GM10266 (cell line): ENCODE measurements around the gene PBLD.

Source experiments
- DNase-seq: peaks from one replicate; pipeline ENCODE4 v3.0.0; 2012; ENCODE audit errors: extremely low spot score
- CTCF ChIP-seq: IDR thresholded peaks from 2 replicates; pipeline ENCODE4 v1.5.1; 2012; ENCODE audit warnings: mild to moderate bottlenecking, low read depth; ENCODE audit not compliant: control insufficient read depth, insufficient read depth; ENCODE audit errors: missing control alignments

PBLD gene

DNA sequence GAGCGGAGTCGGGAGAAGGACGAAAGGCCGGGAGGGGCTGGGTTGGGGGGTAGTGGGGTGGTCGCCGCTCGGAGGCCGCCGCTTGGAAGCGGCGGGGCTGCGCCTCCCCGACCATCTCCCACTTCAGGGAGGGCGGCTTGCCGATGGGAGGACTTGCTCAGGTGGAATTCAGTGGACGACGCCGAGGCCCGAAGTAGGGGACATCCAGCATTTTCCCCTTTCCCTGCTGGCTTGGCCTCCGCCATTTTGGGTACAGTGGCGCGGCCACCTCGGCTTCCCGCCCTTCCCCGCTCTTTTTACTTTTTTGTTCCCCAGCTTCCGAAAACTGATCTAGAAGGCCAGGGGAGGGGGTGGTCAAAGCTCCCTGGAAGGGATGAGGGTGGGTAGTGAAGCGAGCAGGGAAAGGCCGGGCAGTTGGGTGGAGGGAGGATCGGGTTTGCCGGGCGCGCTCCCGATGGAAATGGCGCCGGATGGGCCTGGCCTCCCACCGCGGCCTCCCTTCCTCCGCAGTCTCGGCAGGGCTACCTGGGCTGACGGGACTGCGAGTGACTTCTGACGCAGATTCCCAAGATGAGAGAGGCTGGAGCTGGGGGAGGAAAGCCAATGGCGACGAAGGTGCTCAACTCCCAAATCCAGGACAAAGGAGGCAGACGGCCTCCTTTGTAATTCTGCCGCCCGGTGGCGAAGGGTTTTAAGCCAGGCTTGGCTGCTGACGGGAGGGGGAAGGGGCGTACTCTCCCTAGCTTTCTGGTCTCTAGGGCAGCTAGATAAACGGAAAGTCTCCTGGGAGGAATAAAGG lies at the start of gene PBLD:
Gene PBLD (minus strand): TSS at position 670 of the 799 bp plus-strand sequence. CDS start 26,084 bp downstream, outside the sequence.
- peak; percentile 51 for DNase-seq
- TF ChIP-seq CTCF = peak; percentile 49

DNA sequence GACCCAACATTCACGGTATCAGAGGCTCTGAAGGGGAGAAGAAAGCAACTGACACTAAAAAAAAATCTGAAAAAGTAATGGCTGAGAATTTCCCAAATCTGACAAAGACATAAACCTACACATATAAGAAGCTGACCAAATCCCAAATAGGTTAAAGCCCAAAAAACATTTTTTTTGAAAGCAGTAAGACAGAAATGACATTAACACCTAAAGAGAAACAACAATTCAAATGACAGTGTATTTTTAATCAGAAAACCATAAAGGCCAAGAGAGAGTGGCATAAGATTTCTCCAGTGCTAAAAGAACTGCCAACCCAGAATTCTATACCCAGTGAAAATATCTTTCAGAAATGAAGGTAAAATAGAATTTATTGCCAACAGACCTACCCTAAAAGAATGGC lies 38.9 kb upstream of the PBLD start:
- no peak for TF ChIP-seq CTCF
- no peak for DNase-seq

DNA sequence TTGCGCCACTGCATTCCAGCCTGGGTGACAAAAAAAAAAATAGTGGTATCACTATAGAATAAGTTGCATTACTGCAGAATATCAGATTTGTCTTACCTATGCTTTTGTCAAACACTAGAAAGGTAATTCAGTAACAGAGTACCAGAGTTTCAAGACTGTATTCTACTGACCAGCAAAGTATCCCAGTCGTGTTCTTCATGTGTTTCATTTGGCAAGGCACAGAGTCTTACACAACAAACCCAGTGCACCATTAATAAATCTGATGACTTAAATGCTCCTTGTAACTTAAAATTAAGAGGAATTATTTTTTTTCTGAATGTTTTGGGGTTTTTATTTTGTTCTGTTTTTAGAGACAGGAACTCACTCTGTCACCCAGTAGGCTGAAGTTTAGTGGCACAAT lies 34.4 kb upstream of the PBLD start:
- TF ChIP-seq CTCF = no peak
- no peak for DNase-seq

DNA sequence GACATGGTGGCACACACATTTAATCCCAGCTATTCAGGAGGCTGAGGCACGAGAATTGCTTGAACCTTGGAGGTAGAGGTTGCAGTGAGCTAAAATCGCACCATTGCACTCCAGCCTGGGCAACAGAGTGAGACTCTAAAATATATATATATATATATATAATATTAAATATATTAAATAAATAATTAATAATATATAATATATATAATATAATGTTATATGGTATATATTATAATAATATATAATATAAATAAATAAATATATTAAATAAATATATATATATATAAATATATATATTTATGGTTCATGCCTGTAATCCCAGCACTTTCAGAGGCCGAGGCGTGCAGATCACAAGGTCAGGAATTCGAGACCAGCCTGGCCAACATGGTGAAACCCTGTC lies 33.9 kb upstream of the PBLD start:
- no peak for DNase-seq
- TF ChIP-seq CTCF = no peak

- no peak for TF ChIP-seq CTCF
- DNase-seq = no peak
These were observed 32.9 kb upstream of the PBLD start for GRCh38 chr10:68365611-68366010.

- TF ChIP-seq CTCF = no peak
- DNase-seq = no peak
These were observed 31.6 kb upstream of the PBLD start for GRCh38 chr10:68364101-68364886.

- no peak for TF ChIP-seq CTCF
- DNase-seq = no peak
These were observed 29.9 kb upstream of the PBLD start for GRCh38 chr10:68362590-68362989.
